HCT116 (cell line): ENCODE data around the gene CIRBP. TPM values are rescaled to one million over a fixed set of nuclear protein-coding genes. Genes with fewer than 3 reads are reported as not detected.

Source experiments
- ATAC-seq: fragments of 200-7000 bp; cut with Tn5 transposase; 2 replicates; pipeline ENCODE4 v1.9.1; 2020; ENCODE audit warnings: mild to moderate bottlenecking, moderate library complexity
- BruUV-seq: library from RNA; stranded (reverse); fragments of 400-500 nt; replicated peaks from 2 replicates; lab custom pipeline; 2021; lab: Mats Ljungman, UMichigan
- CTCF ChIA-PET: fragments of 300-600 bp; sonication (Branson Sonifier 250); formaldehyde crosslinking; loops from one replicate; lab custom pipeline; 2021; ENCODE audit warnings: antibody characterized with exemption; lab: Charles Lee
- POLR2A ChIA-PET: fragments of 300-600, 350-600 bp; sonication (Branson Sonifier 250); formaldehyde crosslinking; loops from one replicate; lab custom pipeline; 2021; ENCODE audit warnings: antibody characterized with exemption; lab: Charles Lee
- RAD21 ChIA-PET, 2 experiments: fragments of 300-600 bp; sonication (Branson Sonifier 250); formaldehyde crosslinking; loops; one replicate each; lab custom pipeline; 2023; ENCODE audit warnings: low total read pairs in 2 of 2; ENCODE audit not compliant: uncharacterized antibody in 2 of 2, unreplicated experiment in 2 of 2, low non-redundant PET in 1 of 2; lab: Charles Lee
- DNase-seq: peaks from one replicate; pipeline ENCODE4 v3.0.0-alpha.2; 2010; ENCODE audit warnings: low read depth, low spot score
- H2AFZ ChIP-seq: fragments of 200-600 bp; shearing (Covaris generic), sonication (generic); 2 replicates; pipeline ENCODE4 v1.6.1; 2017; ENCODE audit warnings: low read depth, mixed run types, mixed read lengths, antibody characterized with exemption, low read length; ENCODE audit not compliant: poor library complexity, severe bottlenecking
- H3K27ac ChIP-seq: 2 replicates; pipeline ENCODE4 v1.5.1; 2012; ENCODE audit warnings: low read depth, low read length
- H3K27me3 ChIP-seq: fragments of 200-600 bp; sonication (generic); 2 replicates; pipeline ENCODE4 v1.6.1; 2016; ENCODE audit warnings: mixed run types, low read length, mixed read lengths; ENCODE audit not compliant: insufficient read depth
- H3K36me3 ChIP-seq, 2 experiments: fragments of 200-500 bp in 1 of 2; fragments of 200-600 bp in 1 of 2; sonication (Bioruptor generic) in 1 of 2; sonication (generic) in 1 of 2; 2 replicates each; pipeline versions ENCODE4 v1.5.1 to v1.6.1; 2014 to 2016; ENCODE audit warnings: low read length in 2 of 2, inconsistent platforms in 1 of 2, mixed read lengths in 1 of 2, mixed run types in 1 of 2; ENCODE audit not compliant: insufficient read depth in 2 of 2, control insufficient read depth in 1 of 2
- H3K4me1 ChIP-seq, 2 experiments: fragments of 200-600 bp in 1 of 2; sonication (generic) in 1 of 2; 2 replicates each; pipeline versions ENCODE4 v1.5.1 to v1.6.1; 2012 to 2017; ENCODE audit warnings: low read length in 2 of 2, inconsistent platforms in 1 of 2, mild to moderate bottlenecking in 1 of 2, mixed read lengths in 1 of 2, mixed run types in 1 of 2, moderate library complexity in 1 of 2; ENCODE audit not compliant: insufficient read depth in 2 of 2, control insufficient read depth in 1 of 2
- H3K4me2 ChIP-seq: fragments of 200-600 bp; sonication (generic); 2 replicates; pipeline ENCODE4 v1.6.1; 2017; ENCODE audit warnings: mixed run types, low read length, mixed read lengths
- H3K4me3 ChIP-seq, 2 experiments: fragments of 200-600 bp in 1 of 2; sonication (generic) in 1 of 2; replicated peaks in 1 of 2; 2 replicates each; pipeline ENCODE4 v1.5.1; 2011 to 2016; ENCODE audit warnings: low read length in 2 of 2, control low read depth in 1 of 2, low read depth in 1 of 2, mild to moderate bottlenecking in 1 of 2, mixed read lengths in 1 of 2, mixed run types in 1 of 2
- H3K79me2 ChIP-seq: fragments of 200-600 bp; sonication (generic); 2 replicates; pipeline ENCODE4 v1.6.1; 2017; ENCODE audit warnings: mild to moderate bottlenecking, mixed run types, low read length, moderate library complexity, mixed read lengths; ENCODE audit not compliant: insufficient read depth
- H3K9ac ChIP-seq: fragments of 200-600 bp; sonication (generic); 2 replicates; pipeline ENCODE4 v1.6.1; 2016; ENCODE audit warnings: low read length, mixed read lengths
- H3K9me2 ChIP-seq: fragments of 200-600 bp; sonication (generic), shearing (Covaris generic); 2 replicates; pipeline ENCODE4 v1.6.1; 2017; ENCODE audit warnings: mixed run types, mild to moderate bottlenecking, moderate library complexity; ENCODE audit not compliant: insufficient read depth
- H3K9me3 ChIP-seq, 2 experiments: fragments of 200-500 bp in 1 of 2; fragments of 200-600 bp in 1 of 2; sonication (Bioruptor generic) in 1 of 2; sonication (generic) in 1 of 2; 2 replicates each; pipeline ENCODE4 v1.6.1; 2014 to 2017; ENCODE audit warnings: low read length in 2 of 2, mixed read lengths in 2 of 2, inconsistent platforms in 1 of 2, low read depth in 1 of 2, mild to moderate bottlenecking in 1 of 2, mixed run types in 1 of 2, moderate library complexity in 1 of 2; ENCODE audit not compliant: control insufficient read depth in 1 of 2, insufficient read depth in 1 of 2
- H4K20me1 ChIP-seq: fragments of 200-600 bp; sonication (generic), shearing (Covaris generic); 2 replicates; pipeline ENCODE4 v1.6.1; 2017; ENCODE audit warnings: mixed run types, mild to moderate bottlenecking, moderate library complexity; ENCODE audit not compliant: insufficient read depth
- EGR1 ChIP-seq: IDR thresholded peaks from 2 replicates; pipeline ENCODE4 v1.6.1; 2012; ENCODE audit warnings: low read depth
- ELF1 ChIP-seq: IDR thresholded peaks from 2 replicates; pipeline ENCODE4 v1.6.1; 2012; ENCODE audit warnings: low read depth, borderline replicate concordance
- EZH2 ChIP-seq: fragments of 200-600 bp; sonication (generic); IDR thresholded peaks from 2 replicates; pipeline ENCODE4 v1.6.1; 2017; ENCODE audit warnings: antibody characterized with exemption, mixed run types
- FOSL1 ChIP-seq: IDR thresholded peaks from 2 replicates; pipeline ENCODE4 v1.6.1; 2012; ENCODE audit warnings: low read depth
- POLR2A ChIP-seq: IDR thresholded peaks from 2 replicates; pipeline ENCODE4 v1.7.0; 2011; ENCODE audit warnings: borderline replicate concordance; ENCODE audit not compliant: insufficient read depth, insufficient read length; ENCODE audit errors: extremely low read depth
- POLR2AphosphoS5 ChIP-seq: IDR thresholded peaks from 2 replicates; pipeline ENCODE4 v1.6.1; 2011; ENCODE audit warnings: mild to moderate bottlenecking, low read depth, low read length, moderate library complexity
- RAD21 ChIP-seq: IDR thresholded peaks from 2 replicates; pipeline ENCODE4 v1.6.1; 2012; ENCODE audit warnings: low read depth, mild to moderate bottlenecking
- SP1 ChIP-seq: IDR thresholded peaks from 2 replicates; pipeline ENCODE4 v1.6.1; 2012; ENCODE audit warnings: low read depth
- SRF ChIP-seq: IDR thresholded peaks from 2 replicates; pipeline ENCODE4 v1.6.1; 2012; ENCODE audit warnings: low read depth
- TCF7L2 ChIP-seq: IDR thresholded peaks from 2 replicates; pipeline ENCODE4 v1.7.0; 2011; ENCODE audit warnings: borderline replicate concordance, inconsistent platforms; ENCODE audit not compliant: insufficient read depth, insufficient read length; ENCODE audit errors: extremely low read depth
- ZFX ChIP-seq: fragments of 450-650 bp; IDR thresholded peaks from 2 replicates; pipeline ENCODE4 v1.6.1; 2017
- ZNF274 ChIP-seq: fragments of 200-500 bp; sonication (Bioruptor generic); IDR thresholded peaks from 2 replicates; pipeline ENCODE4 v1.6.1; 2014; ENCODE audit warnings: mild to moderate bottlenecking, low read depth, low read length, inconsistent platforms
- intact Hi-C: fragments of 100-400 bp; cut with micrococcal nuclease; formaldehyde crosslinking; loops from 2 replicates; pipeline ENCODE4 v1.10.0; 2022
- total RNA-seq: library from RNA; stranded (reverse); gene quantifications from one replicate; pipeline ENCODE4 v1.2.1, GENCODE V29; 2021; ENCODE audit not compliant: unreplicated experiment
- TF ChIP-seq, protein P1 (sequence below): IDR thresholded peaks from 2 replicates; pipeline ENCODE4 v1.6.1; 2011; ENCODE audit warnings: mild to moderate bottlenecking, low read length, moderate library complexity; ENCODE audit not compliant: insufficient replicate concordance; ENCODE audit errors: extremely low read depth
- TF ChIP-seq, protein P2 (sequence below): IDR thresholded peaks from 2 replicates; pipeline ENCODE4 v1.6.1; 2012; ENCODE audit warnings: low read depth
- TF ChIP-seq, protein P3 (sequence below): IDR thresholded peaks from 2 replicates; pipeline ENCODE4 v1.6.1; 2012

The CIRBP gene
- total RNA-seq, 1 experiment from 2014 or later, result 276 TPM

DNA sequence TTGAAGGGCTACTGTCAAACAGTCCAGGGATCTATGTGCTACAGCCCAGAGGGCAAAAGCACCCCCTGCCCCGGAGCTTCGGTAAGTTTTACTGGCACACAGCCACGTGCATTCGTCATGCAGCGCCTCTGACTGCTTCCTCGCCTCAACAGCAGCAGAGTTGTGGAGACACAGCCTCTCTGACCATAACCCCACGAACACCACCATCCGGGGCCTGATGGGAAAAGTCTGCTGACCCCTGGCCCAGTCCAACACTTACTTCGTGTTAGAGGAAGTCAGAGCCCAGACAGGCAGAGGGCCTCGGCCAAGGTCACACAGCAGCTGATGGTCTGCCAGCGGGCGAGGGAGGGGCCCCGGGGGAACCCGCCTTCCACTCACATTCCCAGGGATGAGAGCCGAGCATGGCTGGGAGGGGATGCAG lies 36.5 kb upstream of the CIRBP start:
- BruUV-seq, result TSS peak; percentile 14
- TF ChIP-seq FOSL1, result no peak
- no peak for TF ChIP-seq ELF1
- TF ChIP-seq EZH2, result no peak
- TF ChIP-seq, protein P1, sequence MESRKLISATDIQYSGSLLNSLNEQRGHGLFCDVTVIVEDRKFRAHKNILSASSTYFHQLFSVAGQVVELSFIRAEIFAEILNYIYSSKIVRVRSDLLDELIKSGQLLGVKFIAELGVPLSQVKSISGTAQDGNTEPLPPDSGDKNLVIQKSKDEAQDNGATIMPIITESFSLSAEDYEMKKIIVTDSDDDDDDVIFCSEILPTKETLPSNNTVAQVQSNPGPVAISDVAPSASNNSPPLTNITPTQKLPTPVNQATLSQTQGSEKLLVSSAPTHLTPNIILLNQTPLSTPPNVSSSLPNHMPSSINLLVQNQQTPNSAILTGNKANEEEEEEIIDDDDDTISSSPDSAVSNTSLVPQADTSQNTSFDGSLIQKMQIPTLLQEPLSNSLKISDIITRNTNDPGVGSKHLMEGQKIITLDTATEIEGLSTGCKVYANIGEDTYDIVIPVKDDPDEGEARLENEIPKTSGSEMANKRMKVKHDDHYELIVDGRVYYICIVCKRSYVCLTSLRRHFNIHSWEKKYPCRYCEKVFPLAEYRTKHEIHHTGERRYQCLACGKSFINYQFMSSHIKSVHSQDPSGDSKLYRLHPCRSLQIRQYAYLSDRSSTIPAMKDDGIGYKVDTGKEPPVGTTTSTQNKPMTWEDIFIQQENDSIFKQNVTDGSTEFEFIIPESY, result no peak
- Histone ChIP-seq H3K4me3 (no peak overlapping the region), H3K27me3 (no peaks in the 10 kb centered on the region), H4K20me1 (no peaks in the 10 kb centered on the region), H3K27ac (peak overlapping the region; percentile 27; the same call in 1 of the 2 replicates), H3K4me2 (no peak overlapping the region), H3K9me2 (no peaks in the 10 kb centered on the region), H3K9me3 (no peaks in the 10 kb centered on the region), H3K36me3 (peaks cover 3 to 16% of the 10 kb centered on the region in 2 experiments; a peak in 3 of 4 replicates), H3K9ac (no peak overlapping the region), H2AFZ (no peak overlapping the region), H3K79me2 (peaks cover 22% of the 10 kb centered on the region; the same call in 1 of the 2 replicates), H3K4me1 (peaks cover 16 to 36% of the 10 kb centered on the region in 2 experiments)
- ATAC-seq (no peak), DNase-seq (no peak)
- POLR2A ChIA-PET, result no interaction called here
- CTCF ChIA-PET, result no interaction called here
- RAD21 ChIA-PET, result no interaction called here
- intact Hi-C loops, result no loop called here

DNA sequence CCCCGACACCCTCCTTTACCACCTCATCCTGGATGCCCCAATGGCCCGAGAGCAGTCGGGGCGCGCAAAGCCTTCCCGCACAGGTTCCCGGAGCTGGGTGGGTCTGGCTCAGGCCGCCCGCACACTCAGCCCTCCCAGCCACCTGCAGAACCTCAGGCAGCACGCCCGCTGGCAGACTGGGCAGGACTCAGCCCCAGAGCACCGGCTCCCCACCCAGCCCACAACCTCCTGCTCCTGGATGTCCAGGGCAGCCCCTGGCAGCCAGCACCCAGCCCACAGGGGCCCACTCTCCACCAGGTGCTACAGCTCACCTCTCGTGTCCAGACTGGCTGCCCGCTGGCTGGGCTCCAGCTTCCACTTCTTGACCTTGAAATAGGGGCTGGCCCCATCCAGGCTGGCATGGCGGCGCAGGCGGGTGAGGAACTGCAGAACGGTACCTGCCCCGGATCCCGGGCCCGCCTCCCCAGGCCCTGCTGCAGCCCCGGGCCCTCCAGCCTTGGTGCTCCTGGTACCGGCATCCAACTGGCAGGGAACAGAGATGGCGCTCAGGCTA lies 35.9 kb upstream of the CIRBP start:
- RAD21 ChIA-PET, result no interaction called here
- no peak for DNase-seq
- BruUV-seq, result no TSS peak
- H4K20me1 ChIP-seq, result no peaks in the 10 kb centered on the region
- H3K9me3 ChIP-seq, result no peaks in the 10 kb centered on the region
- H3K4me3 ChIP-seq, result no peak overlapping the region
- H3K79me2 ChIP-seq, result peaks cover 22% of the 10 kb centered on the region; the same call in 1 of the 2 replicates
- no peak overlapping the region for H2AFZ ChIP-seq
- no peak overlapping the region for H3K9ac ChIP-seq
- intact Hi-C loops, result no loop called here
- no peak for ATAC-seq
- H3K4me2 ChIP-seq, result no peak overlapping the region
- no peaks in the 10 kb centered on the region for H3K27me3 ChIP-seq
- no peak overlapping the region for H3K27ac ChIP-seq
- H3K9me2 ChIP-seq, result no peaks in the 10 kb centered on the region
- POLR2A ChIA-PET, result no interaction called here
- H3K4me1 ChIP-seq, result peaks cover 12 to 33% of the 10 kb centered on the region in 2 experiments
- CTCF ChIA-PET, result no interaction called here
- peaks cover 3 to 16% of the 10 kb centered on the region in 2 experiments; a peak in 3 of 4 replicates for H3K36me3 ChIP-seq
- TF ChIP-seq SRF (no peak), POLR2A (no peak), TCF7L2 (no peak), ZNF274 (no peak), RAD21 (no peak), SP1 (no peak), POLR2AphosphoS5 (no peak), EGR1 (no peak), ZFX (no peak)
- TF ChIP-seq, protein P2, sequence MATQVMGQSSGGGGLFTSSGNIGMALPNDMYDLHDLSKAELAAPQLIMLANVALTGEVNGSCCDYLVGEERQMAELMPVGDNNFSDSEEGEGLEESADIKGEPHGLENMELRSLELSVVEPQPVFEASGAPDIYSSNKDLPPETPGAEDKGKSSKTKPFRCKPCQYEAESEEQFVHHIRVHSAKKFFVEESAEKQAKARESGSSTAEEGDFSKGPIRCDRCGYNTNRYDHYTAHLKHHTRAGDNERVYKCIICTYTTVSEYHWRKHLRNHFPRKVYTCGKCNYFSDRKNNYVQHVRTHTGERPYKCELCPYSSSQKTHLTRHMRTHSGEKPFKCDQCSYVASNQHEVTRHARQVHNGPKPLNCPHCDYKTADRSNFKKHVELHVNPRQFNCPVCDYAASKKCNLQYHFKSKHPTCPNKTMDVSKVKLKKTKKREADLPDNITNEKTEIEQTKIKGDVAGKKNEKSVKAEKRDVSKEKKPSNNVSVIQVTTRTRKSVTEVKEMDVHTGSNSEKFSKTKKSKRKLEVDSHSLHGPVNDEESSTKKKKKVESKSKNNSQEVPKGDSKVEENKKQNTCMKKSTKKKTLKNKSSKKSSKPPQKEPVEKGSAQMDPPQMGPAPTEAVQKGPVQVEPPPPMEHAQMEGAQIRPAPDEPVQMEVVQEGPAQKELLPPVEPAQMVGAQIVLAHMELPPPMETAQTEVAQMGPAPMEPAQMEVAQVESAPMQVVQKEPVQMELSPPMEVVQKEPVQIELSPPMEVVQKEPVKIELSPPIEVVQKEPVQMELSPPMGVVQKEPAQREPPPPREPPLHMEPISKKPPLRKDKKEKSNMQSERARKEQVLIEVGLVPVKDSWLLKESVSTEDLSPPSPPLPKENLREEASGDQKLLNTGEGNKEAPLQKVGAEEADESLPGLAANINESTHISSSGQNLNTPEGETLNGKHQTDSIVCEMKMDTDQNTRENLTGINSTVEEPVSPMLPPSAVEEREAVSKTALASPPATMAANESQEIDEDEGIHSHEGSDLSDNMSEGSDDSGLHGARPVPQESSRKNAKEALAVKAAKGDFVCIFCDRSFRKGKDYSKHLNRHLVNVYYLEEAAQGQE, result no peak
- TF ChIP-seq, protein P3, sequence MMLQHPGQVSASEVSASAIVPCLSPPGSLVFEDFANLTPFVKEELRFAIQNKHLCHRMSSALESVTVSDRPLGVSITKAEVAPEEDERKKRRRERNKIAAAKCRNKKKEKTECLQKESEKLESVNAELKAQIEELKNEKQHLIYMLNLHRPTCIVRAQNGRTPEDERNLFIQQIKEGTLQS, result no peak
